ENCODE data around the gene GPATCH1.

The GPATCH1 gene

GRCh38 chr19:33114312-33114711, 33.3 kb downstream of the GPATCH1 start:
- H4K20me1 ChIP-seq (ENCODE audit: insufficient read depth, low read length), result no peaks in the 10 kb centered on the region
- H3K4me3 ChIP-seq (ENCODE audit: low read length), result no peak overlapping the region
- no peak overlapping the region for H2AFZ ChIP-seq (ENCODE audit: low read length)
- TF ChIP-seq EZH2 (optimal IDR thresholded peaks at IDR 0.05; ENCODE audit: low read depth, low read length) (no peak), CTCF (IDR thresholded peaks at IDR 0.05; ENCODE audit: low read length) (no peak), EZH2phosphoT487 (IDR thresholded peaks at IDR 0.05; ENCODE audit: low read length) (no peak)
- H3K9me3 ChIP-seq (replicated peaks; ENCODE audit: insufficient read depth, low read length), result no peaks in the 10 kb centered on the region
- H3K27ac ChIP-seq (ENCODE audit: low read length), result no peak overlapping the region
- H3K4me1 ChIP-seq (ENCODE audit: low read length), result no peaks in the 10 kb centered on the region
- no peak for DNase-seq
- H3K4me2 ChIP-seq (ENCODE audit: low read depth, low read length), result no peak overlapping the region
- H3F3A ChIP-seq (ENCODE audit: insufficient read depth, low read length), result no peaks in the 10 kb centered on the region
- no peak overlapping the region for H3K9ac ChIP-seq (ENCODE audit: low read length)
- no peaks in the 10 kb centered on the region for H3K79me2 ChIP-seq (ENCODE audit: low read length)
- H3K9me2 ChIP-seq (replicated peaks; ENCODE audit: insufficient read depth, low read length), result no peaks in the 10 kb centered on the region
- H3K36me3 ChIP-seq (replicated peaks; ENCODE audit: insufficient read depth, low read length), result no peaks in the 10 kb centered on the region; the same call in 1 of the 2 replicates
- H3K27me3 ChIP-seq (replicated peaks; ENCODE audit: insufficient read depth, low read length), result no peaks in the 10 kb centered on the region

- DNase-seq, result no peak
- Histone ChIP-seq H3K4me2 (ENCODE audit: low read depth, low read length) (no peak overlapping the region), H2AFZ (ENCODE audit: low read length) (no peak overlapping the region), H3F3A (ENCODE audit: insufficient read depth, low read length) (no peaks in the 10 kb centered on the region), H3K36me3 (replicated peaks; ENCODE audit: insufficient read depth, low read length) (no peaks in the 10 kb centered on the region; the same call in 1 of the 2 replicates), H3K9me2 (replicated peaks; ENCODE audit: insufficient read depth, low read length) (no peaks in the 10 kb centered on the region), H3K27me3 (replicated peaks; ENCODE audit: insufficient read depth, low read length) (no peaks in the 10 kb centered on the region), H3K4me1 (ENCODE audit: low read length) (no peaks in the 10 kb centered on the region), H3K27ac (ENCODE audit: low read length) (no peak overlapping the region), H3K9me3 (replicated peaks; ENCODE audit: insufficient read depth, low read length) (no peaks in the 10 kb centered on the region), H3K79me2 (ENCODE audit: low read length) (no peaks in the 10 kb centered on the region), H3K4me3 (ENCODE audit: low read length) (no peak overlapping the region), H4K20me1 (ENCODE audit: insufficient read depth, low read length) (no peaks in the 10 kb centered on the region), H3K9ac (ENCODE audit: low read length) (no peak overlapping the region)
- TF ChIP-seq EZH2phosphoT487 (IDR thresholded peaks at IDR 0.05; ENCODE audit: low read length), result no peak
- no peak for TF ChIP-seq EZH2 (optimal IDR thresholded peaks at IDR 0.05; ENCODE audit: low read depth, low read length)
- no peak for TF ChIP-seq CTCF (IDR thresholded peaks at IDR 0.05; ENCODE audit: low read length)
Measured at GRCh38 chr19:33117501-33117900, 36.5 kb downstream of the GPATCH1 start.

GRCh38 chr19:33118643-33119042, 37.7 kb downstream of the GPATCH1 start:
- H3K27me3 ChIP-seq (replicated peaks; ENCODE audit: insufficient read depth, low read length), result no peaks in the 10 kb centered on the region

More at GRCh38 chr19:33118643-33119042, 37.7 kb downstream of the GPATCH1 start:
- H3K9me2 ChIP-seq (replicated peaks; ENCODE audit: insufficient read depth, low read length), result no peaks in the 10 kb centered on the region
- H3K36me3 ChIP-seq (replicated peaks; ENCODE audit: insufficient read depth, low read length), result no peaks in the 10 kb centered on the region; the same call in 1 of the 2 replicates
- H3K4me1 ChIP-seq (ENCODE audit: low read length), result no peaks in the 10 kb centered on the region
- no peak overlapping the region for H2AFZ ChIP-seq (ENCODE audit: low read length)
- no peaks in the 10 kb centered on the region for H3F3A ChIP-seq (ENCODE audit: insufficient read depth, low read length)
- H3K4me3 ChIP-seq (ENCODE audit: low read length), result no peak overlapping the region
- H3K4me2 ChIP-seq (ENCODE audit: low read depth, low read length), result no peak overlapping the region
- no peak overlapping the region for H3K27ac ChIP-seq (ENCODE audit: low read length)
- H3K9me3 ChIP-seq (replicated peaks; ENCODE audit: insufficient read depth, low read length), result no peaks in the 10 kb centered on the region
- DNase-seq, result no peak
- TF ChIP-seq EZH2 (optimal IDR thresholded peaks at IDR 0.05; ENCODE audit: low read depth, low read length) (no peak), CTCF (IDR thresholded peaks at IDR 0.05; ENCODE audit: low read length) (no peak), EZH2phosphoT487 (IDR thresholded peaks at IDR 0.05; ENCODE audit: low read length) (no peak)
- no peaks in the 10 kb centered on the region for H4K20me1 ChIP-seq (ENCODE audit: insufficient read depth, low read length)
- H3K9ac ChIP-seq (ENCODE audit: low read length), result no peak overlapping the region
- no peaks in the 10 kb centered on the region for H3K79me2 ChIP-seq (ENCODE audit: low read length)
